Measurements from ENCODE around the gene MAN1C1. TPM values are rescaled to one million over a fixed set of nuclear protein-coding genes. Genes with fewer than 3 reads are reported as not detected.

Gene MAN1C1
- total and polyA plus RNA-seq, 2 donors (not counting 1 experiment from before 2014, with no cell fraction given): 0.31 to 0.89 TPM

GRCh38 chr1:25640646-25641328, 24.2 kb downstream of the MAN1C1 start:
- Histone ChIP-seq H3K27me3 (replicated peaks in 1 of 4; ENCODE audit: control extremely low read depth in 1 of 4, control insufficient read depth in 3 of 4, insufficient read depth in 4 of 4, low read length in 3 of 4) (peaks cover 0 to 19% (median 15%) of the 10 kb centered on the region in 4 experiments), H3K4me2 (replicated peaks; ENCODE audit: low read depth, low read length, poor library complexity, severe bottlenecking) (no peak overlapping the region), H3K9me3 (ENCODE audit: control extremely low read depth in 1 of 3, control insufficient read depth in 2 of 3, insufficient read depth in 1 of 3, low read length in 2 of 3) (peaks cover 5 to 11% (median 10%) of the 10 kb centered on the region in 3 donors), H3K36me3 (replicated peaks in 1 of 2; ENCODE audit: control extremely low read depth in 1 of 2, control insufficient read depth in 1 of 2, extremely low read depth in 1 of 2, insufficient read depth in 2 of 2, low read length in 1 of 2) (no peaks in the 10 kb centered on the region), H3K4me1 (ENCODE audit: control insufficient read depth in 2 of 2, insufficient read depth in 2 of 2, low read length in 2 of 2) (peaks cover 8 to 9% of the 10 kb centered on the region in 2 donors), H3K79me2 (ENCODE audit: control insufficient read depth, insufficient read depth, low read length) (no peaks in the 10 kb centered on the region), H3K27ac (ENCODE audit: low read length in 2 of 2) (no peak overlapping the region), H3K4me3 (ENCODE audit: control extremely low read depth in 1 of 5, extremely low read depth in 1 of 5, insufficient read depth in 1 of 5, low read depth in 2 of 5, low read length in 4 of 5) (no peak overlapping the region), H2AFZ (ENCODE audit: insufficient read depth, low read depth, low read length, poor library complexity, severe bottlenecking) (no peak overlapping the region), H4K20me1 (ENCODE audit: control insufficient read depth, insufficient read depth, low read length, poor library complexity, severe bottlenecking) (no peaks in the 10 kb centered on the region), H3K9ac (ENCODE audit: low read length) (no peak overlapping the region)
- peaks cover 4% of the 10 kb centered on the region for H3K9me3 Mint-ChIP-seq (ENCODE audit: insufficient read depth)
- ATAC-seq (ENCODE audit: low read depth) (no peak), DNase-seq (no peak)
- ChIA-PET POLR2A (no interaction called here), CTCF (no interaction called here)
- no peak overlapping the region for H3K27ac Mint-ChIP-seq
- peaks cover 64% of the 10 kb centered on the region for H3K27me3 Mint-ChIP-seq
- H3K4me3 Mint-ChIP-seq: no peak overlapping the region
- intact Hi-C loops (cut with micrococcal nuclease): no loop called here
- peaks cover 14% of the 10 kb centered on the region for H3K4me1 Mint-ChIP-seq
- TF ChIP-seq EZH2 (IDR thresholded peaks at IDR 0.05; ENCODE audit: borderline replicate concordance, insufficient read depth, low read depth, low read length, poor library complexity, severe bottlenecking) (no peak), CTCF (IDR thresholded peaks at IDR 0.05) (no peak)
- 89% methylated on average over 8 of the region's 10 CpGs for WGBS (ENCODE audit: insufficient coverage)

GRCh38 chr1:25641329-25641725, 24.7 kb downstream of the MAN1C1 start:
- peaks cover 4% of the 10 kb centered on the region for H3K9me3 Mint-ChIP-seq (ENCODE audit: insufficient read depth)
- Histone ChIP-seq H3K9me3 (ENCODE audit: control extremely low read depth in 1 of 3, control insufficient read depth in 2 of 3, insufficient read depth in 1 of 3, low read length in 2 of 3) (peaks cover 5 to 10% (median 6%) of the 10 kb centered on the region in 3 donors), H3K27ac (ENCODE audit: low read length in 2 of 2) (no peak overlapping the region), H3K27me3 (replicated peaks in 1 of 4; ENCODE audit: control extremely low read depth in 1 of 4, control insufficient read depth in 3 of 4, insufficient read depth in 4 of 4, low read length in 3 of 4) (peaks cover 0 to 19% (median 15%) of the 10 kb centered on the region in 4 experiments), H4K20me1 (ENCODE audit: control insufficient read depth, insufficient read depth, low read length, poor library complexity, severe bottlenecking) (no peaks in the 10 kb centered on the region), H3K79me2 (ENCODE audit: control insufficient read depth, insufficient read depth, low read length) (no peaks in the 10 kb centered on the region), H2AFZ (ENCODE audit: insufficient read depth, low read depth, low read length, poor library complexity, severe bottlenecking) (no peak overlapping the region), H3K4me1 (ENCODE audit: control insufficient read depth in 2 of 2, insufficient read depth in 2 of 2, low read length in 2 of 2) (peaks cover 8 to 9% of the 10 kb centered on the region in 2 donors), H3K4me2 (replicated peaks; ENCODE audit: low read depth, low read length, poor library complexity, severe bottlenecking) (no peak overlapping the region), H3K4me3 (ENCODE audit: control extremely low read depth in 1 of 5, extremely low read depth in 1 of 5, insufficient read depth in 1 of 5, low read depth in 2 of 5, low read length in 4 of 5) (no peak overlapping the region), H3K36me3 (replicated peaks in 1 of 2; ENCODE audit: control extremely low read depth in 1 of 2, control insufficient read depth in 1 of 2, extremely low read depth in 1 of 2, insufficient read depth in 2 of 2, low read length in 1 of 2) (no peaks in the 10 kb centered on the region), H3K9ac (ENCODE audit: low read length) (no peak overlapping the region)
- peaks cover 14% of the 10 kb centered on the region for H3K4me1 Mint-ChIP-seq
- intact Hi-C loops (cut with micrococcal nuclease): no loop called here
- DNase-seq (no peak), ATAC-seq (ENCODE audit: low read depth) (no peak)
- 100% methylated on average over 2 of the region's 4 CpGs for WGBS (ENCODE audit: insufficient coverage)
- POLR2A ChIA-PET: no interaction called here
- peaks cover 62% of the 10 kb centered on the region for H3K27me3 Mint-ChIP-seq
- no peak overlapping the region for H3K27ac Mint-ChIP-seq
- H3K4me3 Mint-ChIP-seq: no peak overlapping the region
- CTCF ChIA-PET: no interaction called here
- TF ChIP-seq EZH2 (IDR thresholded peaks at IDR 0.05; ENCODE audit: borderline replicate concordance, insufficient read depth, low read depth, low read length, poor library complexity, severe bottlenecking): no peak
- TF ChIP-seq CTCF (IDR thresholded peaks at IDR 0.05): no peak
